ENCODE data around the gene SYNJ2.

SYNJ2 gene

DNA sequence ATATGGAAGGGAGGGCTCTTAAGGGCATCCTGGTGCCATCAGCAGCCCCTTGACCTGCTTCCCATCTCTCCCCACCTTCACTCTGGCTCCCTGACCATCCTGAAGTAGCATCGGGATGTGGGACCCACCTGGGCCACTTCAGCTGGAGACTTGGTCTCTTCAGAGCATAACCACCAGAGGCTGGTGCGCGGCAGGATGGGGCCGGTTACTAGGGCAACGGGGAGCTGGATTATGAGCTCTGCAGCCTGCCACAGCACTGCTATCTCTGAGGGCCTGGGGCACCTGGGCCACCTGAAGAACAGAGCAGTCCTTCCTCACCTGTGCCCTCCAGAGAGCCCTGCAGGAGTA is 79.7 kb downstream of the SYNJ2 start:
- DNase-seq = peak in 2 of 3 experiments; percentile 18 to 23

DNA sequence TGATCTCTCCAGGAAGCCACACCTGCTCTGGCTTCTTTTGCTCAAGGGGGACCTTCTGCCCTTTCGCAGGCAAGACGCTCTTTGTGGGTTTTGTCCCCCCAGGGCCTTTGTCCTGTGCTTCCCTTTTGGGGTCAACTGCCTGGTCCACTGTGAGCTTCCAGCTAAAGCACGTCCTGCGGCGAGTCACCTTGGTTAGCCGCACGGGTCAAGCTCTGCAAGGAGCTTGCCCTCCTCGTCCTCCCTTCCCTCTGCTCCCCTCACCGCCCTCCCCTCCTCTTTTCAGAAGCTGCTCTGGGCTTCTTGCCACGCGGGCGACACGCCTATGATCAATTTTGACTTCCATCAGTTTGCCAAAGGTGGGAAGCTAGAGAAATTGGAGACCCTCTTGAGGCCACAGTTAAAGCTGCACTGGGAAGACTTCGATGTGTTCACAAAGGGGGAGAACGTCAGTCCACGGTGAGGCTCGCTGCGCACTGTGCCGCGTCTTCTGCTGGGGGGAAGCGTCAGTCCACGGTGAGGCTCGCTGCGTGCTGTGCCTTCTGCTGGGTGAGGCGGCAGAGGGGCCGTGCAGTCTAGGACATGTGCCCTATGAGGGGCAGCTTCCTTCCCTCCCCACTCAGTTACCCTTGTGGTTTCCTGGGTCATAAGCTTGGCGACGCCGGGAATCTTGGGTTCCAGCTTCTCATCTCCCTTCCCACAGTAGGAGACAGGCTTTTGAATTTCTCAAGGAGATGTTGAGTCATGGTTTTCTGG is 80.2 kb downstream of the SYNJ2 start:
- no peak for DNase-seq

DNA sequence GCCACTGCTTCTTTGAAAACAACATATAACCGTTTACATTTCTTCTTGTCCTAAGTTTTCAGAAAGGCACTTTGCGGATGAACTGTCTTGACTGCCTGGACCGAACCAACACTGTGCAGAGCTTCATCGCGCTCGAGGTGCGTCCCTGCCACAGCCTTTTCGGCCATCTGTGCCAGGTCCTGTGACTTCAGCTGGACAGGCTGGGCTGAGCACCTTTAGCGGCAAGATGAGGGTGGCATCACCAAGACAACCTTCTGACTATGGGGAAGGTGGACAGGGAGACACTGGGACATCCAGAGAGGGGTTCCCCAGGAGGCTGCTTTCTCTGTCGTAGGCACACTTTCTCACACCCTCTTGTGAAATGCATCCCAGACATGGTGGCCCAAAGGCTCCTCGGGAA is 82.1 kb downstream of the SYNJ2 start:
- DNase-seq = no peak

DNA sequence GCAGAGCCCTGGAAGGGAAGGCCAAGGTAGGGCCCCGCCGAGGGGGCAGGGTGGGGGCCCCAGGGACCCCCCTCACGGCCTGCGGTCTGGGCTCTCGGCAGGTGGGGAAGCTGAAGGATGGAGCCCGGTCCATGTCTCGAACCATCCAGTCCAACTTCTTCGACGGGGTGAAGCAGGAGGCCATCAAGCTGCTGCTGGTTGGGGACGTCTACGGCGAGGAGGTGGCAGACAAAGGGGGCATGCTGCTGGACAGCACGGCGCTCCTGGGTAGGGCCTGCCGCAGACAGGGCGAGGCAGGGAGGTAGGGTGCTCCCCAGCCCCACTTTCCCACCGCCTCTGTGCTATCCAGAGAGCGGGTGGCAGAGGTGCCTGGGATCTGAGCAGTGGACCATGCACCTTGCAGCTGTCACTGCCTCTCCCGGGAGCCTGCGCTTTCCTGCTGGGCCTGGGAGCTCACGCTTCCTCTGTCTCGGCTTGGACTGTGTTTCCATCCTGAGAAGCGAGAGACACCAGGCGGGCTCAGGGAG is 83.1 kb downstream of the SYNJ2 start:
- DNase-seq = peak in 1 of 3 experiments; percentile 79

DNA sequence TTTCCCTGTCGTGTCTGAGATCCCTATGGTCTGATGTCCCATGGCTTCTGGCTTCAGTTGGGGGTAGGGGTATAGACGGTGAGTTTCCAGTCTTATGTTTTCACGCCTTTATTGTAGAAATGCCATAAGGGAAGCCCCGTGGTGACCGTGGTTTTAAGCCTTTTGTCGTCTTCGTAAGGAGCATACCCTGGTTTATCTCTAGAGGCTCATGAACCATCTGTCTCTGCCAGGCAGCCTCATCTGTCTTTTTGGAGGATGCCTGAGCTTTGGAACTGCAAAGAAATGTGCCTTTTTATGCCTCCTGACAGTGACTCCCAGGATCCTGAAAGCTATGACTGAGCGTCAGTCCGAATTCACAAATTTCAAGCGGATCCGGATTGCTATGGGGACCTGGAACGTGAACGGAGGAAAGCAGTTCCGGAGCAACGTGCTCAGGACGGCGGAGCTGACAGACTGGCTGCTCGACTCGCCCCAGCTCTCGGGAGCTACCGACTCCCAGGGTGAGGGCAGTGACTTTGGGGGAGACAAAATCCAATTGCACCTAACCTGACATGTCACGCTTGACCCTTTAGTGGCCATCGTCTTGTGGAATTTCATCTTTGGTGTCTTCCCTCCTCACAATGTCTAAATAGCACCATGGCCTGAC is 84.6 kb downstream of the SYNJ2 start:
- no peak for DNase-seq

DNA sequence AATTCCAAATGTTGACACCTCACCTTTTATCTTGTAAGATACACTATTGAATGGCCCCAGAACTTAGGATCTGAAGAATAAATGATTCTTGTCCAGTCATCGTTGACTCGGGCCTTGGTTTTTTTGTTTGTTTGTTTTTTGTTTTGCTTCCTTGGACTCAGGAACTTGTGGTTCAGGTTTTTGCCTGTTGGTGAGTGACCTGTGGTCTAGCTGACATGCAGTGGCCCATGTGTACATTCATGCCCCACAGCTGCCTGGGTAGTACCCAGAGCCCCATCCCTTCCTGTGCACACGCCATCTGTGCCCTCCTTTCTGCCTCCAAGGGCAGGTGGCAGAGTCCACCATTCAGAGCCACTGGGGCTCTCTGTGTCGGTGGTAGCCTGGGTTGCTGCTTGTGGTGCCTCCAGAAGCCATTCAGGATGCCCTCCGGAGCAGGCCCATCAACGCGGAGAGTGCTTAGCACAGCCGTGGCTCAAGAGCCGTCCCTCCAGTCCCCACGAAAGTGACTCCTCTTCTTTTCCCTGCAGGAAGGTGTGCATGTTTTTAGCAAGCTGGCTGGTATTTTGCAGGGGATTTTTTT is 85.9 kb downstream of the SYNJ2 start:
- no peak for DNase-seq

DNA sequence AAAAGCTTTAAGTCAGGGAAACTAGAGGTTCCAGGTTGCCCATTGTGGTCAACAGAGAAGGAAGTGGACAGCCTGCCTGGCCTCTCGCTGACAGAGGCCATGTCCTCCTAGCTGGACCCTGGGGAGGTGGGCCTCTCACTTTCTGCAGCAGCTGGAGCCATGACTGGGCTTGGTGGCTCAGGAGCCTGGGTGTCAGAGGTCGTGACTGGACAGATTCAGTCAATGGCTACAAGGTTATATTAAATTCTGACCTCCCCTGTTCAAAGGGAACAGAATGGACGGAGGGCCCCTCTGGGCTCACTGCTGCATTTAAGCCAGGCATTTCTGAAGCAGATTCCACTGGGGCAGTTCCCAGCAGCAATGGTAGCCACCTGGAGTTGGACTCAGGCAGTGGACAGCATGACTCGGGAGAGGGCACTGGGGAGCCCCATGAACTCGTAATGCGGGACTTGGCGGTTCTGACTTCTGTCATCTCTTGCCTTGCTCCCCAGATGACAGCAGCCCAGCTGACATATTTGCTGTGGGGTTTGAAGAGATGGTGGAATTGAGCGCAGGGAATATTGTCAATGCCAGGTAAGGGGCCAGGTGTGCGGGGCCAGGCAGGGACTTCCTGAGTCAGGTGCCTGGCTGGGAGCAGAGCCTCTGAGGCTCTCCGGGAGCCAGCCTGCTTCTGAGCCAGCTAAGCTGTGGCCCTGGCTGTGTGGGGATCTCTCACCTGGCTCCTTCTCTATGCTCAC is 86.7 kb downstream of the SYNJ2 start:
- no peak for DNase-seq

DNA sequence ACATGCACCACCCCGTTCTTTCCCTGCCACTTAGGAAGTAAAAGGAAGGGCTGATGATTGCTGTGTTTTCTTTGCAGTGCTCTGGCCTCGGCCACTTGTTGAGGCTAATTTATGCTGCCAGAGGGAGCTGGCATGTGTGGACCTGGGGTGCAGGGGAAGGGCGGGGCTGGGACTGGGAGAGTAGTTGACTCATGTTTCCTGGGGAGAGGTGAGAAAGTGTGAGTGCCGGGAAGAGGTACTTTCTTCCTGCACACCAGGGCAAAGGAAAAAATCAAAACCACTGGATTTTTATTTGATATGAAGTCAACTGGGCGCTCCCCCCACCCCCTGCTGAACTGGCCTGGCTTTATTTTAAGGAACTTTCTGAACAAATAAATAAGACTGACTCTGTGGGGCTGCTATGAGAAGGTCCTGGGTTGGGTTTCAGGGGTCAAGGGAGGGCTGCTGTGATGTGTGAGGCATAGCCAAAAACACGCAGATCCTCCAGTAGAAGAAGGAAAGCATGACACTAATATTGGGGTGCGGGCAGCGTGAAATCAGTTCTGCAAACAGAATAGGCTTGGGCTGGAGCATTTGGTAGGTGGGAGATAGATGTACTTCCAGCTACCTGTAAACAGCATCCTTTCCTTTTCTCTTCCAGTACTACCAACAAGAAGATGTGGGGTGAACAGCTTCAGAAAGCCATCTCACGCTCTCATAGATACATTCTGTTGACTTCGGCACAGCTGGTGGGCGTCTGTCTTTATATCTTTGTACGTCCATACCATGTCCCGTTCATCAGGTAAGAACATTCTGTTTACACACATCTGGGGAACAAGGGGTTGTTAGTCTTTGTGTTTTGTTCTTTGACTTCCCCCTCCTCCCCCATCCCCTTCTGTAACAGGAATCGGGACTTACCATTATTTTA is 87.5 kb downstream of the SYNJ2 start:
- peak; percentile 63 to 75 (median 74) for DNase-seq

DNA sequence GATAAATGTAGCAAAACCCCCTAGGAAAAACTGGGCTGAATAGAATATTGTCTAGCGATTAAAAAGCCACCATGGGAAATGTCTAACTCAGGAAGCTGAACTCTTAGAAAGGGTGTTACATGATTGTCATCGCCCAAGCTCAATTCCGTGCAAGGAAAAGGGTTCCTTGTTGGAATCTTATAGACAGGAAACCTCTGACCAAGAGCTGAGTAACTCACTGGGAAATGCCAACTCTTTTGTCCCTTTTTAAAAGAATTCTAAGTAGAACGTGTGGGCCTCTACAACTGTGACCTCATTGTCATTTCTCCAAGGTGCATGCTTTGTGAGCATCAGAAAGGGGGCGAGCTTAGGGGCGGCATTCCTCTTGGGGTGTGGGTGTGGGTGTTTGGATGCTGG is 88.1 kb downstream of the SYNJ2 start:
- DNase-seq = no peak

DNA sequence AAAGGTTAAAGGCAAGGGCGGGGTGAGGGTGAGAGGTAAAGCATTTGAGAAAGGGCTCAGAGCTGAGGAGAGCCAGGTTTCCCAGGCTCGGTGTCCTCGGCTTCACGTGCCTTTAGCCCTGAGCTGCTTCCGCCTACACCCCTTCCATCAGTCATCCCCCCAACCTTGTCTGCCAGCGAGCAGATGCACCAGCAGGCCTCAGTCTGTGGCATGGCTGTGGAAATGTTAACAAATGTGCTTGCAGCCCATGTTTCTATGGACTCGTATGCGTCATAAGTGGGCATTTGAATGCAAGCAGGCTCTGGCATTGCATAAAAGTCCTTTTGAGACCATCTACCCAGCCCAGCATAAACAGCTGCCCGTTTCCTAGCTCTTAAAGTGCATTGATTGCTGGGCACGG is 88.8 kb downstream of the SYNJ2 start:
- DNase-seq = no peak

DNA sequence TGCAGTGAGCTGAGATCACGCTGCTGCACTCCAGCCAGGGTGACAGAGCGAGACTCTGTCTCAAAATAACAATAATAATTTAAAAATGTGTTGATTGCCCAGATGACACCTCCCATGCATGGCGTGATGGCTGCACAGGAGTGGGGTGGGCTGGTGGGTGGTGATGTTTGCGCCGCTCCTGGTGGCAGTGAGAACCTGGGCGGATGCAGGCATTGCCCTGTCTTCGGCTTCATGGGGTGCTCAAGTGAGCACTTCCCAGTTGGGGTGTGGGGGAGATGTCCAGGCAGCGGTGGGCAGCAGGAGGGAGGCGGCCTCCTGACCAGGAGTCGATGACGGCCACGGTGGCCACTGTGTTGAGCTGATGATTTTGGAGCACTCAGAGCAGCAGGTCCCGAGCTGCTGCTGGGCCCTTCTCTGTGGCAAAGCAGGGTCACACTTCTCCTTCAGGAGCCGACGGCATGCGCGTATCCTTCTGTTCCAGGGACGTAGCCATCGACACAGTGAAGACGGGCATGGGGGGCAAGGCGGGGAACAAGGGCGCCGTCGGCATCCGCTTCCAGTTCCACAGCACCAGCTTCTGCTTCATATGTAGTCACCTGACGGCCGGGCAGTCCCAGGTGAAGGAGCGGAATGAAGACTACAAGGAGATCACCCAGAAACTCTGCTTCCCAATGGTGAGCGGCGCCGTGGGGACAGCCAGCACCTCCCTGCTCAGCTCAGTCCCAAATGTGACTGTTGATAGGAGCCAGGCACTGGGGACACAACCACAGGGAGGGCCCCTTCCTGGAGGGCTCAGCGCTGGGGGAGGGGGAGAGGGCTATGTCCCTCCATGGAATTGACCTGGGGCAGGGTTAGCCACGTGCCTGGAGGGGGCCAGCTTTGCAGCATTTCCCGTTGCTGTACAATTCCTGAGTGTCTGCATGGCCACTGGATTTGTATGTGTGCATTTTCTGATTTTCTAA is 89.7 kb downstream of the SYNJ2 start:
- no peak for DNase-seq

DNA sequence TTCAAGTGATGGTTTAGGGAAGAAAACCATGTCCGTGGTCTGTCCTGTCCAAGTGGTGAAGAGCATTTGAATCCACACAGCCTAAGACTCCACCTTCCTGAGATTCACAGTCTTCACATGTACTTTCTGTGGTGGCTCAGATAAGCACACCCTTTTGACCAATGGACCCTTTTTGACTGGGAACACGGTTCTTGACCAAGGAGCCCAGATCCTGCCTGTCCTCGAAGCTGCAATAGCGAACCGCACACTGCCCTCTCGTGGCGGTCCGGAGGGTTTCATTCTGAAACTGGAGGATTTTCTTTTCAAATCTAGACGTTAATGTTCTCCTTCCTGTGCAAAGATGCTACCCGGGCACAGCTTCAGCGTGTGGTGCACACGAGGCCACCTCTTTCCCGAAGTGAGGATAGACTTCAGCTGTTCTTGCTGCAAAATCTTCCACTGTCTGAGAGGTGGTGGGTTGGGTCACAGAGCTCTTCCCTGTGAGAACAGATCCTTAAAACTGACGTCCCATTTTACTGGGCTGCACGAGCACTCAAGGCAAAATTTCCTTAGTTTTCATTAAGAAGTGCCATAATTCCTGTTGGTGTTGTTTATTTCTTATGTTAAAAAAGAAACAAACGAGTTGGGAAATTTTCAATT is 90.5 kb downstream of the SYNJ2 start:
- peak; percentile 51 to 79 (median 64) for DNase-seq

DNA sequence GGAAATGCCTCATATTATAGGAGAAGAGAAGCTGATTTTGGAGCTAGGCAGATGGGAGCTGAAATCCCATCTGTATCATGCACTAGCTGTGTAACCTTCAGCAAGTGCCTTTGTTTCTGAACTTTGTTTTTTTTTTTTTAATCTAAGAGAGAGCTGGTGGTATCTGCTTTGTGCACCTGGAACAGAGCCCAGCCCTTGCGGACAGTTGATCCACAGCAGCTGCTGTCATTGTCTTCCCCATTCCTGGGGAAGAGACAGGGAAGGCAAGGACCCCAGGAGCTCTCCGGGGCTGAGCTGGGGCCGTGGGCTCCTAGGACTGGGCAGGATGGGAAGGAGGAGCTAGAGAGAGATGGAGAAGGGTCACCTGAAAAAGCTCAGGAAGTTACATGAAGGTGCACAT is 92.1 kb downstream of the SYNJ2 start:
- no peak for DNase-seq

DNA sequence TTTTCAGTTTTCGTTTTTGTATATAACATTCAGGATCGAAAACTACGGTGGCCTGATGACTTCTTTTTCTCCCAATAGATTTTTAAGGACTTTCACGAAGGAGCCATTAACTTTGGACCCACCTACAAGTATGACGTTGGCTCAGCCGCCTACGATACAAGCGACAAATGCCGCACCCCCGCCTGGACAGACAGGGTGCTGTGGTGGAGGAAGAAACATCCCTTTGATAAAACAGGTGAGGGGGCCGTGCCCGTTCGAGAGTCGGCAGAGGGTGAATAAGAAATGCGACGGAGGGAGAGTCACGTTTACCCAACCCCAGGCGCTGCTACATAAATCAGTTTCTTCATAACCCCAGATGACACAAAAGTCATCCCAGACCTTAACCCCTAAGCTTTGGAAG is 94.9 kb downstream of the SYNJ2 start:
- no peak for DNase-seq

DNA sequence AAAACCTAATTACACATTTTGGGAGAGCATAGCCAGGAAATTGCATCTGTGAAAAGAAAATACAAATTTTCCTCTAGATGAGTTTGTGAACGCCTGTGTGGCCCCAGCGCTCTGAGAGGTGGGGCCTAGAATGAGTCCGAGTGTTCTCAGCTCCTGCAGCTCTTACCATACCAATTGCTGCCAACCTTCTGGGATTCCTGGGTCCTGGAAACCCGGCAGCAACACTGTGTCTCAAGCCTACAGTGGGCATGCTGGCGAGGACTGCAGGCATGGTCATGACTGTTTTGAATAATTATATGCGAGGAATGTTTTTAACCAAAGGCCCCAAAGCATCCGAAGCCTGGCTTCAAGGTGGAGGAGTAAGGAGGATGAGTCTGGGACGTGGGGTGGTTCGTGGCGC is 96.0 kb downstream of the SYNJ2 start:
- DNase-seq = no peak

DNA sequence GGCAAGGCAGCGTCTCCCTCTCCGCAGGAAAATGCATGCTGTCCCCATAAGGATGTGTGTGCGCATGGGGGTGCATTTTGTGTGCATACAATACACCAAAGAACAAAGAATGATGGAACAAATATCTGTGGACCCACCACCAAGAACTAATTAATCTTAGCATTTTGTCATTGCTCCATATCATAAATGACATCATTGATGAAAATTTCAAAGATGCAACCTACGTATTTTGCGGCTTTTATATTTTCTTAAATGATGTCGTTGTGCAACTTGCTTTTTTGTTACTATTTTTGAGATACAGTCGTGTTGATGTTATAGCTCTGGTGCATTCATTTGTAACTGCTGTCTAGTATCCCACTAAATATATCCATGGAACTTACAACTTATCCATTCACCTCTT is 96.7 kb downstream of the SYNJ2 start:
- no peak for DNase-seq

DNA sequence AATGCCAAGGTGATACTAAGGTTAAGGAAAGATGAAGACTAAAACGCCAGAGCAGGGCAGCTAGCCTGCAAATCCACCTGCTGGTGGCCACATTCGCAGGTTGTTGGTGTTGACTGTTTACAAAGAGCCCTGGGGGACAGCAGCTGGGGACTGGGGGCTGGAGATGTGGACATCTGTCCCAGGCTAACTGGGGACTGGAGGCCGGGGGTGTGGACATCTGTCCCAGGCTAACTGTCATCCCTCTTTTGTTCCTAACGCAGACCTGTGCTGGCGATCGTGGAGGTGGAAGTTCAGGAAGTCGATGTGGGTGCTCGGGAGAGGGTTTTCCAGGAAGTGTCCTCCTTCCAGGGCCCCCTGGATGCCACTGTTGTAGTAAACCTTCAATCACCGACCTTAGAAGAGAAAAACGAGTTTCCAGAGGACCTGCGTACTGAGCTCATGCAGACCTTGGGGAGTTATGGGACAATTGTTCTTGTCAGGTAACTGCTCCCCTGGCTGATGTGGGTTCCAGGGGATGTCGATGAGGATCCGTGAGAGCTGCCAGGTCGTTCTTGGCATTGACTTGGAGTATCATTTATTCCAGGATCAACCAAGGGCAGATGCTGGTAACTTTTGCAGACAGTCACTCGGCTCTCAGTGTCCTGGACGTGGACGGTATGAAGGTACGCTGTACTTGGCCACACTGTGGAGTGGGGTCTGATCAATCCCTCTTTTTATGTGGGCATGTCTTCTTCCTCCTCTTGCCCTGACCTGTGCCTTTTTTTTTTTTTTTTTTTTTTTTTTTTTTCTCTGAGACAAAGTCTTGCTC is 99.4 kb downstream of the SYNJ2 start:
- DNase-seq = no peak

DNA sequence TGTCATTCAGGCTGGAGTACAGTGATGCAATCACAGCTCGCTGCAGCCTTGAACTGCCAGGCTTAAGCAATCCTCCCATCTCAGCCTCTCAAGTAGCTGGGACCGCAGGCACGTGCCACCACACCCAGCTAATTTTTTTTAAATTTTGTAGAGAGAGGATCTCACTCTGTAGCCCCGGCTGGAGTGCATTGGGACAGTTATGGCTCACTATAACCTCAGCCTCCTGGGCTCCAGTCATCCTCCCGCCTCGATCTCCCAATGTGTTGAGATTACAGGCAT is 99.9 kb downstream of the SYNJ2 start:
- no peak for DNase-seq

DNA sequence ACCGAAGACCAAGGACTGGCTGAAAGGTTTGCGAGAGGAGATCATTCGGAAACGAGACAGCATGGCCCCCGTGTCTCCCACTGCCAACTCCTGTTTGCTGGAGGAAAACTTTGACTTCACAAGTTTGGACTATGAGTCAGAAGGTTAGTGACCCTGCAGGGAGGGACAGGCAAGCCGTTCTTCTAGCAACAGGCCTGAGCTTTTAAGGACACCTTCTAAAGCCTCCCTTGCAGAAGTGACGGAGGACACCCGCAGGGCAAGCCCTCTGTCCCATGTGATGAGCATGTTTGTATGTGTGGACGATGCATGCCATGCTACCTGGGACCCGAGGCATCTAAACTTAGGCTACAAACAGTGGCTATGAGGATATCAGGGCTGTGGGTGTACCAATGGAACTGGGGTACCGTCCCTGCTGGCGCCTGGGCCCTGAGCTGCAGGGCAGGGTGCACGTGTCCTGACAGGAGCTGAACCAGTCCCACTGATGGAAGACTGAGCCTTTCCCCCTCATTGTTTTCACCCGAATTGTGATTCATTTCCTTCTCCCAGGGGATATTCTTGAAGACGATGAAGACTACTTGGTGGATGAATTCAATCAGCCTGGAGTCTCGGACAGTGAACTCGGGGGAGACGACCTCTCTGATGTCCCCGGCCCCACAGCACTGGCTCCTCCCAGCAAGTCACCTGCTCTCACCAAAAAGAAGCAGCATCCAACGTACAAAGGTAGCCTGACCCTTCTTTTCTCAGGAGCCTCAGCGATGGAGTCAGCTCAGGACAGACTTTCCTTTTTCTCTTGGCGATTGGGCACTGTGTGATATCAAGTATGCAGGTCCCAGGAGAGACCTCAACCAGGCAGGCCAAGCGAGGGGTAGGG is 102.0 kb downstream of the SYNJ2 start:
- no peak for DNase-seq

All from NCI-H1417 (cell line).